A673 (cell line): Measurements from ENCODE around the gene CEACAM16. TPM values are rescaled to one million over a fixed set of nuclear protein-coding genes. Genes with fewer than 3 reads are reported as not detected.

Experiments used
- BruUV-seq: library from RNA; stranded (reverse); fragments of 400-500 nt; replicated peaks from 2 replicates; lab custom pipeline; 2021; lab: Mats Ljungman, UMichigan
- CTCF ChIA-PET: fragments of 300-600 bp; sonication (Branson Sonifier 250); formaldehyde crosslinking; loops from one replicate; lab custom pipeline; 2022; ENCODE audit warnings: antibody characterized with exemption; lab: Charles Lee
- POLR2A ChIA-PET: fragments of 300-600 bp; sonication (Branson Sonifier 250); formaldehyde crosslinking; loops from one replicate; lab custom pipeline; 2022; ENCODE audit warnings: antibody characterized with exemption; ENCODE audit not compliant: low non-redundant PET; lab: Charles Lee
- DNase-seq: peaks from one replicate; pipeline ENCODE4 v3.0.0-alpha.2; 2015; ENCODE audit warnings: low spot score
- H3K27ac ChIP-seq: fragments of 200-600 bp; sonication (generic); 2 replicates; pipeline ENCODE4 v1.5.1; 2016; ENCODE audit warnings: mixed run types, low read depth, mild to moderate bottlenecking, mixed read lengths, antibody characterized with exemption, low read length; ENCODE audit not compliant: poor library complexity, severe bottlenecking
- H3K27me3 ChIP-seq: fragments of 200-600 bp; sonication (generic); replicated peaks from 2 replicates; pipeline ENCODE4 v1.6.1; 2017; ENCODE audit warnings: mixed run types, low read depth, mild to moderate bottlenecking, mixed read lengths, antibody characterized with exemption, low read length; ENCODE audit not compliant: insufficient read depth, poor library complexity
- H3K36me3 ChIP-seq: fragments of 200-600 bp; sonication (generic); 2 replicates; pipeline ENCODE4 v1.6.1; 2016; ENCODE audit warnings: mixed run types, mild to moderate bottlenecking, mixed read lengths, antibody characterized with exemption, low read length; ENCODE audit not compliant: insufficient read depth, poor library complexity, severe bottlenecking
- H3K4me1 ChIP-seq: fragments of 200-600 bp; sonication (generic); 2 replicates; pipeline ENCODE4 v1.6.1; 2017; ENCODE audit warnings: mixed run types, mild to moderate bottlenecking, mixed read lengths, antibody characterized with exemption, low read length; ENCODE audit not compliant: insufficient read depth, poor library complexity, severe bottlenecking
- H3K4me3 ChIP-seq: fragments of 200-600 bp; sonication (generic); 2 replicates; pipeline ENCODE4 v1.5.1; 2016; ENCODE audit warnings: low read depth, mixed run types, mild to moderate bottlenecking, mixed read lengths, low read length; ENCODE audit not compliant: poor library complexity, severe bottlenecking
- H3K9me3 ChIP-seq: fragments of 200-600 bp; sonication (generic); 2 replicates; pipeline ENCODE4 v1.6.1; 2016; ENCODE audit warnings: mixed run types, low read depth, mild to moderate bottlenecking, mixed read lengths, antibody characterized with exemption, low read length; ENCODE audit not compliant: poor library complexity, severe bottlenecking
- CTCF ChIP-seq: fragments of 300-800, 200-600 bp; sonication (generic); conservative IDR thresholded peaks from 2 replicates; pipeline ENCODE4 v1.5.1; 2017; ENCODE audit warnings: low read depth, mild to moderate bottlenecking, antibody characterized with exemption, low read length, moderate library complexity, mixed read lengths
- EZH2 ChIP-seq: fragments of 200-600 bp; sonication (generic); IDR thresholded peaks from 2 replicates; pipeline ENCODE4 v1.6.1; 2017; ENCODE audit warnings: borderline replicate concordance, low read depth, mild to moderate bottlenecking, mixed read lengths, antibody characterized with exemption, low read length; ENCODE audit not compliant: poor library complexity, severe bottlenecking
- intact Hi-C: fragments of 100-400 bp; cut with micrococcal nuclease; formaldehyde crosslinking; loops from one replicate; pipeline ENCODE4 v1.10.0; 2022; ENCODE audit not compliant: unreplicated experiment
- total RNA-seq: library from RNA; stranded (reverse); gene quantifications from 2 replicates; pipeline ENCODE4 v1.2.3, GENCODE V29; 2021

CEACAM16 gene
- total RNA-seq, 1 experiment from 2014 or later = not detected

- H3K4me3 ChIP-seq = no peak overlapping the region
- no TSS peak for BruUV-seq
- ChIA-PET POLR2A (no interaction called here), CTCF (no interaction called here)
- no peak overlapping the region for H3K27ac ChIP-seq
- peaks cover 25% of the 10 kb centered on the region for H3K4me1 ChIP-seq
- H3K36me3 ChIP-seq = no peaks in the 10 kb centered on the region
- H3K27me3 ChIP-seq = no peaks in the 10 kb centered on the region
- intact Hi-C loops = no loop called here
- DNase-seq = no peak
- no peaks in the 10 kb centered on the region for H3K9me3 ChIP-seq
- TF ChIP-seq EZH2 (no peak), CTCF (no peak)
Observed at GRCh38 chr19:44740351-44740824, 41.4 kb downstream of the CEACAM16 start.

- intact Hi-C loops = no loop called here
- CTCF ChIA-PET = no interaction called here
- H3K9me3 ChIP-seq = no peaks in the 10 kb centered on the region
- no peaks in the 10 kb centered on the region for H3K36me3 ChIP-seq
- no TSS peak for BruUV-seq
- no peak for DNase-seq
- H3K4me1 ChIP-seq = peaks cover 29% of the 10 kb centered on the region
- no peak overlapping the region for H3K4me3 ChIP-seq
- no peak for TF ChIP-seq CTCF
- no peak for TF ChIP-seq EZH2
- no peaks in the 10 kb centered on the region for H3K27me3 ChIP-seq
- H3K27ac ChIP-seq = peak overlapping the region; percentile 57
- POLR2A ChIA-PET = no interaction called here
Observed at GRCh38 chr19:44741258-44741731, 42.3 kb downstream of the CEACAM16 start.

- ChIA-PET POLR2A (no interaction called here), CTCF (interaction anchor here (0.6 kb wide), 1 partner anchor 18 kb away, joined by 3 read pairs; no protein-coding TSS in a partner anchor)
- no TSS peak for BruUV-seq
- no peaks in the 10 kb centered on the region for H3K36me3 ChIP-seq
- peaks cover 30% of the 10 kb centered on the region for H3K4me1 ChIP-seq
- peak; percentile 96 for DNase-seq
- no peak overlapping the region for H3K4me3 ChIP-seq
- H3K27ac ChIP-seq = peak overlapping the region; percentile 65
- no peaks in the 10 kb centered on the region for H3K9me3 ChIP-seq
- intact Hi-C loops = no loop called here
- H3K27me3 ChIP-seq = no peaks in the 10 kb centered on the region
- TF ChIP-seq EZH2 (no peak), CTCF (no peak)
Observed at GRCh38 chr19:44741841-44742329, 42.9 kb downstream of the CEACAM16 start.
